GM21390 (cell line): Measurements from ENCODE around the gene CST1.
A peak's percentile ranks its signal among the peaks of the same experiment; 100 is the strongest.
"Not testable (repeated sequence)": the region's sequence is repeated elsewhere in the genome, so short reads cannot be mapped to it uniquely, and the experiment has no call there.

Source experiments
- ATAC-seq: cut with Tn5 transposase; IDR thresholded peaks from one replicate; pipeline ENCODE4 v1.9.1; 2021; ENCODE audit not compliant: unreplicated experiment

CST1 gene

GRCh38 chr20:23755131-23755611 lies 4.4 kb upstream of the CST1 start:
- ATAC-seq = not testable (repeated sequence)

- ATAC-seq = no peak
Observed at GRCh38 chr20:23754731-23755130, 4.0 kb upstream of the CST1 start.

- no peak for ATAC-seq
Observed at GRCh38 chr20:23753589-23753988, 2.9 kb upstream of the CST1 start.

GRCh38 chr20:23753194-23753548 lies 2.4 kb upstream of the CST1 start:
- ATAC-seq = no peak

- no peak for ATAC-seq
Observed at GRCh38 chr20:23752481-23753193, 1.9 kb upstream of the CST1 start.

- ATAC-seq = no peak
Observed at GRCh38 chr20:23752019-23752418, 1.3 kb upstream of the CST1 start.

GRCh38 chr20:23749746-23750145 lies 989 bp downstream of the CST1 start:
- ATAC-seq = no peak

- ATAC-seq = not testable (repeated sequence)
Observed at GRCh38 chr20:23748975-23749374, 1.8 kb downstream of the CST1 start.

GRCh38 chr20:23747551-23747950 lies 3.2 kb downstream of the CST1 start:
- not testable (repeated sequence) for ATAC-seq

- ATAC-seq = not testable (repeated sequence)
Observed at GRCh38 chr20:23747092-23747491, 3.6 kb downstream of the CST1 start.

- no peak for ATAC-seq
Observed at GRCh38 chr20:23746321-23746720, 4.4 kb downstream of the CST1 start.

GRCh38 chr20:23745247-23745646 lies 5.5 kb downstream of the CST1 start:
- no peak for ATAC-seq

GRCh38 chr20:23744817-23745216 lies 5.9 kb downstream of the CST1 start:
- no peak for ATAC-seq

- ATAC-seq = not testable (repeated sequence)
Observed at GRCh38 chr20:23735391-23735790, 15.3 kb downstream of the CST1 start.

GRCh38 chr20:23734949-23735348 lies 15.8 kb downstream of the CST1 start:
- not testable (repeated sequence) for ATAC-seq

GRCh38 chr20:23734440-23734839 lies 16.3 kb downstream of the CST1 start:
- ATAC-seq = not testable (repeated sequence)

- no peak for ATAC-seq
Observed at GRCh38 chr20:23727016-23727415, 23.7 kb downstream of the CST1 start.

GRCh38 chr20:23725102-23725501 lies 25.6 kb downstream of the CST1 start:
- no peak for ATAC-seq

GRCh38 chr20:23723659-23724307 lies 27.0 kb downstream of the CST1 start:
- ATAC-seq = peak; percentile 81

- not testable (repeated sequence) for ATAC-seq
Observed at GRCh38 chr20:23722851-23723250, 27.9 kb downstream of the CST1 start.

- ATAC-seq = no peak
Observed at GRCh38 chr20:23721962-23722361, 28.8 kb downstream of the CST1 start.

GRCh38 chr20:23719351-23719750 lies 31.4 kb downstream of the CST1 start:
- not testable (repeated sequence) for ATAC-seq
